ENCODE results near the gene PSMD12.

DNA sequence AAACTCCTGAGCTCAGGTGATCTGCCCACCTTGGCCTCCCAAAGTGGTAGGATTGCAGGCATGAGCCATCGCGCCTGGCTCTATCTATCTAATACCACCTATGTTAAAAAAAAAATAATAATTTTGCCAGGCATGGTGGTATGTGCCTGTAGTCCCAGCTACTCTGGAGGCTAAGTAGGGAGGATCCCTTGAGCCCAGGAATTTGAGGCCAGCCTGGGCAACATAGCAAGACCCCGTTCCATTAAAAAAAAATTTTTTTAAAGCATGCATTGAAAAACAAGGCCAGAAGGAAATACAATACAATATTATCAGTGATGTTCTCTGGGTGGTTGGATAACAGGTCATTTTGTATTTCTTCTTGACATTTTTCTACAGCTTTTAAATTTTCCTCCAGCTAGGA is 76.1 kb downstream of the PSMD12 start:
- TF ChIP-seq, protein P1, sequence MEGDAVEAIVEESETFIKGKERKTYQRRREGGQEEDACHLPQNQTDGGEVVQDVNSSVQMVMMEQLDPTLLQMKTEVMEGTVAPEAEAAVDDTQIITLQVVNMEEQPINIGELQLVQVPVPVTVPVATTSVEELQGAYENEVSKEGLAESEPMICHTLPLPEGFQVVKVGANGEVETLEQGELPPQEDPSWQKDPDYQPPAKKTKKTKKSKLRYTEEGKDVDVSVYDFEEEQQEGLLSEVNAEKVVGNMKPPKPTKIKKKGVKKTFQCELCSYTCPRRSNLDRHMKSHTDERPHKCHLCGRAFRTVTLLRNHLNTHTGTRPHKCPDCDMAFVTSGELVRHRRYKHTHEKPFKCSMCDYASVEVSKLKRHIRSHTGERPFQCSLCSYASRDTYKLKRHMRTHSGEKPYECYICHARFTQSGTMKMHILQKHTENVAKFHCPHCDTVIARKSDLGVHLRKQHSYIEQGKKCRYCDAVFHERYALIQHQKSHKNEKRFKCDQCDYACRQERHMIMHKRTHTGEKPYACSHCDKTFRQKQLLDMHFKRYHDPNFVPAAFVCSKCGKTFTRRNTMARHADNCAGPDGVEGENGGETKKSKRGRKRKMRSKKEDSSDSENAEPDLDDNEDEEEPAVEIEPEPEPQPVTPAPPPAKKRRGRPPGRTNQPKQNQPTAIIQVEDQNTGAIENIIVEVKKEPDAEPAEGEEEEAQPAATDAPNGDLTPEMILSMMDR (IDR thresholded peaks at IDR 0.05; ENCODE audit: extremely low read depth in 1 of 2, insufficient read depth in 1 of 2, low read depth in 1 of 2, low read length in 2 of 2), result no peak
- no peak for TF ChIP-seq POLR2A (IDR thresholded peaks at IDR 0.05; ENCODE audit: low read depth, low read length)
